B cell (primary cell): Measurements from ENCODE around the gene STXBP2. TPM values are rescaled to one million over a fixed set of nuclear protein-coding genes. Genes with fewer than 3 reads are reported as not detected.

Experiments used
- ATAC-seq: fragments of 200-7000 bp; cut with Tn5 transposase; one replicate; pipeline ENCODE4 v1.10.0; 2021; ENCODE audit warnings: low read depth, mild to moderate bottlenecking, moderate number of reproducible peaks, moderate library complexity
- CTCF ChIA-PET: fragments of 350-600 bp; sonication (Branson Sonifier 250); formaldehyde crosslinking; loops from one replicate; lab custom pipeline; 2021; ENCODE audit warnings: antibody characterized with exemption, inconsistent platforms; lab: Charles Lee
- POLR2A ChIA-PET: fragments of 350-600 bp; sonication (Branson Sonifier 250); formaldehyde crosslinking; loops from one replicate; lab custom pipeline; 2021; ENCODE audit warnings: antibody characterized with exemption; lab: Charles Lee
- DNase-seq: peaks from one replicate; pipeline ENCODE4 v3.0.0; 2013
- H2AFZ ChIP-seq: 2 replicates; pipeline ENCODE4 v1.6.1; 2012; ENCODE audit warnings: mild to moderate bottlenecking, low read depth, low read length; ENCODE audit not compliant: insufficient read depth, poor library complexity, severe bottlenecking
- H3K27ac ChIP-seq, 2 donors: 1 replicate in 1 of 2; 2 replicates in 1 of 2; pipeline ENCODE4 v1.5.1; 2012 to 2013; ENCODE audit warnings: low read length in 2 of 2, mild to moderate bottlenecking in 2 of 2, moderate library complexity in 1 of 2
- H3K27me3 ChIP-seq, 4 experiments: fragments of 200-600 bp in 1 of 4; sonication (generic) in 1 of 4; replicated peaks in 1 of 4; 1 replicate in 2 of 4; 2 replicates in 2 of 4; pipeline versions ENCODE4 v1.6.1 to v1.7.0; 2013 to 2016; ENCODE audit warnings: low read length in 3 of 4, mild to moderate bottlenecking in 2 of 4, mixed read lengths in 1 of 4, moderate library complexity in 1 of 4; ENCODE audit not compliant: insufficient read depth in 4 of 4, control insufficient read depth in 3 of 4; ENCODE audit errors: control extremely low read depth in 1 of 4
- H3K36me3 ChIP-seq, 2 experiments: replicated peaks in 1 of 2; 1 replicate in 1 of 2; 2 replicates in 1 of 2; pipeline versions ENCODE4 v1.6.1 to v1.7.1; 2013; ENCODE audit warnings: low read length in 1 of 2; ENCODE audit not compliant: insufficient read depth in 2 of 2, control insufficient read depth in 1 of 2; ENCODE audit errors: control extremely low read depth in 1 of 2, extremely low read depth in 1 of 2
- H3K4me1 ChIP-seq, 2 donors: fragments of 200-600 bp in 1 of 2; sonication (generic) in 1 of 2; 1 replicate in 1 of 2; 2 replicates in 1 of 2; pipeline versions ENCODE4 v1.5.1 to v1.6.1; 2013 to 2017; ENCODE audit warnings: low read length in 2 of 2; ENCODE audit not compliant: control insufficient read depth in 2 of 2, insufficient read depth in 2 of 2
- H3K4me2 ChIP-seq: replicated peaks from 2 replicates; pipeline ENCODE3; 2012; ENCODE audit warnings: mild to moderate bottlenecking, low read depth, low read length; ENCODE audit not compliant: poor library complexity, severe bottlenecking
- H3K4me3 ChIP-seq, 5 experiments: fragments of 200-600 bp in 1 of 5; sonication (generic) in 1 of 5; 1 replicate in 3 of 5; 2 replicates in 2 of 5; pipeline versions ENCODE4 v1.5.1 to v1.7.0; 2011 to 2016; ENCODE audit warnings: low read length in 4 of 5, mild to moderate bottlenecking in 4 of 5, low read depth in 2 of 5, control low read depth in 1 of 5, moderate library complexity in 1 of 5; ENCODE audit not compliant: insufficient read depth in 1 of 5; ENCODE audit errors: control extremely low read depth in 1 of 5, extremely low read depth in 1 of 5
- H3K79me2 ChIP-seq: fragments of 200-600 bp; sonication (generic); one replicate; pipeline ENCODE4 v1.6.0; 2016; ENCODE audit warnings: low read length; ENCODE audit not compliant: control insufficient read depth, insufficient read depth
- H3K9ac ChIP-seq: fragments of 200-600 bp; sonication (generic); 2 replicates; pipeline ENCODE4 v1.6.1; 2017; ENCODE audit warnings: mild to moderate bottlenecking, low read length, moderate library complexity
- H3K9me3 ChIP-seq, 3 donors: one replicate each; pipeline versions ENCODE4 v1.6.1 to v1.7.1; 2013; ENCODE audit warnings: low read length in 2 of 3; ENCODE audit not compliant: control insufficient read depth in 2 of 3, insufficient read depth in 1 of 3; ENCODE audit errors: control extremely low read depth in 1 of 3
- H4K20me1 ChIP-seq: 2 replicates; pipeline ENCODE4 v1.6.0; 2012; ENCODE audit warnings: mild to moderate bottlenecking, low read length; ENCODE audit not compliant: insufficient read depth, control insufficient read depth, poor library complexity, severe bottlenecking
- H3K27ac Mint-ChIP-seq: one replicate; pipeline ENCODE4 v1.8.0; 2021; ENCODE audit warnings: mixed read lengths
- H3K27me3 Mint-ChIP-seq: one replicate; pipeline ENCODE4 v1.8.0; 2021; ENCODE audit warnings: mixed read lengths
- H3K4me1 Mint-ChIP-seq: one replicate; pipeline ENCODE4 v1.8.0; 2021; ENCODE audit warnings: mixed read lengths
- H3K4me3 Mint-ChIP-seq: one replicate; pipeline ENCODE4 v1.8.0; 2021; ENCODE audit warnings: mixed read lengths
- H3K9me3 Mint-ChIP-seq: one replicate; pipeline ENCODE4 v1.8.0; 2022; ENCODE audit warnings: mixed read lengths; ENCODE audit not compliant: insufficient read depth
- CTCF ChIP-seq: fragments of 200-600 bp; IDR thresholded peaks from one replicate; pipeline ENCODE4 v1.8.0; 2022; ENCODE audit warnings: antibody characterized with exemption, mild to moderate bottlenecking
- EZH2 ChIP-seq: IDR thresholded peaks from 2 replicates; pipeline ENCODE4 v1.6.1; 2012; ENCODE audit warnings: borderline replicate concordance, low read depth, mild to moderate bottlenecking, moderate library complexity, low read length; ENCODE audit not compliant: insufficient read depth, poor library complexity, severe bottlenecking
- WGBS: methylation state at CpG from one replicate; pipeline ENCODE4 v1.1.5; 2013; ENCODE audit warnings: missing lambda C conversion rate; ENCODE audit not compliant: insufficient coverage; 5-methylcytosine and 5-hydroxymethylcytosine counted together
- intact Hi-C: fragments of 100-400 bp; cut with micrococcal nuclease; formaldehyde crosslinking; loops from one replicate; pipeline ENCODE4 v1.10.0; 2022
- polyA plus RNA-seq: library from polyadenylated mRNA; depleted of rRNA; stranded (reverse); fragments of >200 nt; gene quantifications from 2 replicates; pipeline ENCODE4 v1.2.3, GENCODE V29; 2012
- total RNA-seq, 2 donors: library from RNA; stranded (reverse); fragments of 120-200 nt in 1 of 2; gene quantifications; 1 replicate in 1 of 2; 2 replicates in 1 of 2; pipeline versions ENCODE4 v1.2.3 to v1.2.4, GENCODE V29; 2013 to 2022

STXBP2 gene
- total and polyA plus RNA-seq, 2 donors (not counting 1 experiment from before 2014, with no cell fraction given): 222 to 226 TPM

- intact Hi-C loops: no loop called here
- H4K20me1 ChIP-seq: peaks cover 29% of the 10 kb centered on the region
- WGBS: 99% methylated on average over 8 of the region's 8 CpGs
- Mint-ChIP-seq H3K4me1 (no peaks in the 10 kb centered on the region), H3K27me3 (no peaks in the 10 kb centered on the region), H3K9me3 (no peaks in the 10 kb centered on the region), H3K4me3 (no peak overlapping the region), H3K27ac (no peak overlapping the region)
- H3K4me1 ChIP-seq: no peaks in the 10 kb centered on the region
- no peak for ATAC-seq
- H3K4me2 ChIP-seq: no peak overlapping the region
- H3K27ac ChIP-seq: no peak overlapping the region
- peaks cover 0 to 7% (median 0%) of the 10 kb centered on the region in 3 donors for H3K9me3 ChIP-seq
- H3K27me3 ChIP-seq: no peaks in the 10 kb centered on the region
- no peaks in the 10 kb centered on the region for H3K79me2 ChIP-seq
- POLR2A ChIA-PET: no interaction called here
- no peak overlapping the region for H3K9ac ChIP-seq
- no peak for DNase-seq
- no peak overlapping the region for H2AFZ ChIP-seq
- CTCF ChIA-PET: no interaction called here
- H3K4me3 ChIP-seq: no peak overlapping the region
- no peak for TF ChIP-seq CTCF
- TF ChIP-seq EZH2: no peak
- H3K36me3 ChIP-seq: peaks cover 0 to 35% of the 10 kb centered on the region in 2 experiments
Observed at GRCh38 chr19:7646426-7646700, 9.5 kb downstream of the STXBP2 start.

GRCh38 chr19:7647156-7647555 lies 10.2 kb downstream of the STXBP2 start:
- Histone ChIP-seq H2AFZ (no peak overlapping the region), H3K27me3 (no peaks in the 10 kb centered on the region), H3K9me3 (peaks cover 0 to 7% (median 0%) of the 10 kb centered on the region in 3 donors), H3K4me1 (peaks cover 0 to 2% of the 10 kb centered on the region in 2 donors), H3K27ac (no peak overlapping the region), H4K20me1 (peaks cover 21% of the 10 kb centered on the region), H3K4me3 (no peak overlapping the region), H3K79me2 (no peaks in the 10 kb centered on the region), H3K36me3 (peaks cover 0 to 33% of the 10 kb centered on the region in 2 experiments), H3K9ac (no peak overlapping the region), H3K4me2 (no peak overlapping the region)
- Mint-ChIP-seq H3K27me3 (no peaks in the 10 kb centered on the region), H3K4me1 (peaks cover 2% of the 10 kb centered on the region), H3K4me3 (no peak overlapping the region), H3K27ac (no peak overlapping the region), H3K9me3 (no peaks in the 10 kb centered on the region)
- TF ChIP-seq EZH2: no peak
- no peak for TF ChIP-seq CTCF
- 97% methylated on average over 26 of the region's 26 CpGs for WGBS
- ChIA-PET CTCF (no interaction called here), POLR2A (no interaction called here)
- intact Hi-C loops: no loop called here
- DNase-seq (no peak), ATAC-seq (no peak)
